ENCODE measurements around the gene ARID3A. TPM values are rescaled to one million over a fixed set of nuclear protein-coding genes. Genes with fewer than 3 reads are reported as not detected.

Gene ARID3A
- total and polyA plus RNA-seq, 7 donors, result 1.4 to 11.6 (median 3.7) TPM

DNA sequence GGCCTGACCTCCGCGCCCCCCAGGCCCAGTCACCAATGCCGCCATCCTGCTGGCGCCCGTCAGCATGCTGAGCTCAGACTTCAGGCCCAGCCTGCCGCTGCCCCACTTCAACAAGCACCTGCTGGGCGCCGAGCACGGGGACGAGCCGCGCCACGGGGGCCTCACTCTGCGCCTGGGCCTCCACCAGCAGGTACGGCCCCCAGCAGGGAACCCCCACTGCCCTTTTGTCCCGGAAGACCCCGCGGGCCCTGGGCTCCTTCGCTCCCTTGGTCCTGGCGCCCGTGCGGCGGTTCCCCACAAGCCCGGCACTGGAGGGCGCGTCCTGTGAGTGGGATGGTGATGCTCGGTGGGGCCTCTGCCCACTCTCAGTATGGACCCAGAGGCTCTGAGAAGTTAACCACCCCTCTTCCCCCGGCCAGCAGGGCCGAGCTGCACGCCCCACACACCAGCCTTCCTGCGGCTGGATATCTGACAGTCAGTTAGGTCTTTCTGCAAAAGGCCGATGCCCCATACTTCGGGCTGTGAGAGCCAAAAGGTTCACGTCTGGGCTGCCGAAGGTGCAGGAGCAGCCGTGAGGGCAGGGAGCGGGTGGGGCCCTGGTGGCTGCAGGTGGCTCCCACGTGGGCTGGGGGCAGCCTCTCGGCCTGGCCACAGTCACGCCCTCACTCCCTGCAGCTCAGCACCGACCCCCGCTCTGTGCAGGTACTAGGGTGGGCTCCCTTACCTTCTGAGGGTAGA lies 66.3 kb downstream of the ARID3A start:
- DNase-seq, result no peak
- Histone ChIP-seq H3K9me3 (no peaks in the 10 kb centered on the region), H3K27me3 (peaks cover 12 to 27% (median 16%) of the 10 kb centered on the region in 3 donors), H3K4me3 (no peak overlapping the region), H3K27ac (no peak overlapping the region), H3K36me3 (peaks cover 0 to 56% (median 20%) of the 10 kb centered on the region in 4 donors), H3K4me1 (peaks cover 0 to 13% (median 9%) of the 10 kb centered on the region in 4 donors)
- intact Hi-C loops (cut with DNase I), result no loop called here
- TF ChIP-seq POLR2A (IDR thresholded peaks at IDR 0.05) (no peak), POLR2AphosphoS5 (IDR thresholded peaks at IDR 0.05) (no peak), CTCF (IDR thresholded peaks at IDR 0.05) (no peak)
- WGBS, 2 donors, result 91 to 95% methylated on average over 42 of the region's 42 CpGs

DNA sequence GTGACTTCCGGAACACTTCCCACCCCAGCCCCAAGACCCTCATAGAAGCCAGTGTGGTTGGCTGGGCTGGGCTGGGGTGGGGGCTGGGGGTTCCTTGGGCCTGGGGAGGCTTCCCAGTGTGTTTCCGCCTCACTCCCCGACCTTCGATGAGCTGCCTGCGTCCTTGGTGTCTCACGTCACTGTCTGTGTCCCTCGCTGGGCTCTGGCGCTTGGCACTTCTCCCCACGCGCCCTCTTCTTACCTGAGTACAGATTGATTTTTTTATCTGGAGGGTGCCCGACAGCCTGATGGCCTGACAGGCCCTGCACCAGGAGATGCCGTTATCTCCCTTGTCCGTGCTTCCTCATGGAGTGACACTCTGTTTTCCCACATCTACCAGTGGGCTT lies 66.8 kb downstream of the ARID3A start:
- Histone ChIP-seq H3K27ac (no peak overlapping the region), H3K9me3 (no peaks in the 10 kb centered on the region), H3K4me1 (peaks cover 0 to 13% (median 9%) of the 10 kb centered on the region in 4 donors), H3K4me3 (no peak overlapping the region), H3K27me3 (peaks cover 15 to 33% (median 22%) of the 10 kb centered on the region in 3 donors), H3K36me3 (peaks cover 0 to 56% (median 20%) of the 10 kb centered on the region in 4 donors)
- TF ChIP-seq POLR2A (IDR thresholded peaks at IDR 0.05) (no peak), CTCF (IDR thresholded peaks at IDR 0.05) (no peak), POLR2AphosphoS5 (IDR thresholded peaks at IDR 0.05) (no peak), EP300 (IDR thresholded peaks at IDR 0.05) (no peak)
- no peak for DNase-seq
- intact Hi-C loops (cut with DNase I), result no loop called here
- 94 to 95% methylated on average over 13 of the region's 13 CpGs for WGBS, 2 donors

DNA sequence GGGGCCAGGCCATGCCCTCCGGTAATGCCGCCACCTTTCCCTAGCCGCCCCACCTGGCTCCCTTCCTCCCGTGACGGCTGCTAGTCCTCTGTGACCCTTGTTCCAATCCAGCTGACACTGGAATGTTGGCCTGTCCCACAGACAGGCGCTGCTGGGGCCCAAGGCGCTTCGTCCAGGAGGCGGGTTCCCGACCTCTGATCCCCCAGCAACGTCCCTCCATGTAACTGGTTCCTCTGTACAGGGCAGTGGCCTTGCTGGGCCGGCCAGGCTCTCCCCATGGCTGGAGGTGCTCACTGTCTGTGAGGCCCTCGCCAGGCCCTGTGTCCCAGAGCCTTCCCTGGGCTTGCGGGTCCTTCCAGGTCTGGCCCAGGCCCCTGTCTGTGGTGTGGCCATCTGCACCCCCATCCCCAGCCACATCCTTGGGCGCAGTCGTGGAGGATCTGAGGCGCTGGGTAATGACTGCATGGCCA lies 67.6 kb downstream of the ARID3A start:
- intact Hi-C loops (cut with DNase I), result no loop called here
- peaks cover 0 to 53% (median 20%) of the 10 kb centered on the region in 4 donors for H3K36me3 ChIP-seq

GRCh38 chr19:993831-994393 lies 68.1 kb downstream of the ARID3A start:
- TF ChIP-seq CTCF (IDR thresholded peaks at IDR 0.05) (no peak), POLR2A (IDR thresholded peaks at IDR 0.05) (no peak), POLR2AphosphoS5 (IDR thresholded peaks at IDR 0.05) (no peak), EP300 (IDR thresholded peaks at IDR 0.05) (no peak)
- intact Hi-C loops (cut with DNase I), result no loop called here
- WGBS, 2 donors, result 90 to 92% methylated on average over 43 of the region's 43 CpGs
- no peak overlapping the region for H3K27ac ChIP-seq
- no peaks in the 10 kb centered on the region for H3K9me3 ChIP-seq
- no peak overlapping the region for H3K4me3 ChIP-seq
- H3K36me3 ChIP-seq, result peaks cover 0 to 49% (median 20%) of the 10 kb centered on the region in 4 donors
- H3K4me1 ChIP-seq, result peaks cover 0 to 13% (median 9%) of the 10 kb centered on the region in 4 donors
- no peak for DNase-seq
- peaks cover 21 to 46% (median 34%) of the 10 kb centered on the region in 3 donors for H3K27me3 ChIP-seq

More for the DNA sequence above, 67.6 kb downstream of the ARID3A start:
- H3K4me3 ChIP-seq, result no peak overlapping the region
- 91 to 95% methylated on average over 17 of the region's 17 CpGs for WGBS, 2 donors
- DNase-seq, result no peak
- no peaks in the 10 kb centered on the region for H3K9me3 ChIP-seq
- H3K27me3 ChIP-seq, result peaks cover 18 to 40% (median 29%) of the 10 kb centered on the region in 3 donors
- TF ChIP-seq CTCF (IDR thresholded peaks at IDR 0.05) (no peak), POLR2AphosphoS5 (IDR thresholded peaks at IDR 0.05) (no peak), EP300 (IDR thresholded peaks at IDR 0.05) (no peak), POLR2A (IDR thresholded peaks at IDR 0.05) (no peak)
- no peak overlapping the region for H3K27ac ChIP-seq
- peaks cover 0 to 13% (median 9%) of the 10 kb centered on the region in 4 donors for H3K4me1 ChIP-seq

Measured in sigmoid colon (tissue), 7 donors.